Sigmoid colon (tissue), 3 donors: Measurements from ENCODE around the gene TNIK.

ENCODE experiments used
- POLR2A ChIP-seq, 2 donors: fragments of 450-650 bp; IDR thresholded peaks; one replicate each; pipeline ENCODE4 v1.6.1; 2016; ENCODE audit warnings: antibody characterized with exemption in 2 of 2, mild to moderate bottlenecking in 2 of 2, moderate library complexity in 2 of 2
- TF ChIP-seq, protein P1 (sequence below), 4 experiments: fragments of 450-650 bp in 3 of 4; fragments of 200-600 bp in 1 of 4; IDR thresholded peaks; one replicate each; pipeline ENCODE4 v1.5.1; 2016 to 2019; ENCODE audit warnings: antibody characterized with exemption in 4 of 4, mild to moderate bottlenecking in 3 of 4, moderate library complexity in 2 of 4

DNA sequence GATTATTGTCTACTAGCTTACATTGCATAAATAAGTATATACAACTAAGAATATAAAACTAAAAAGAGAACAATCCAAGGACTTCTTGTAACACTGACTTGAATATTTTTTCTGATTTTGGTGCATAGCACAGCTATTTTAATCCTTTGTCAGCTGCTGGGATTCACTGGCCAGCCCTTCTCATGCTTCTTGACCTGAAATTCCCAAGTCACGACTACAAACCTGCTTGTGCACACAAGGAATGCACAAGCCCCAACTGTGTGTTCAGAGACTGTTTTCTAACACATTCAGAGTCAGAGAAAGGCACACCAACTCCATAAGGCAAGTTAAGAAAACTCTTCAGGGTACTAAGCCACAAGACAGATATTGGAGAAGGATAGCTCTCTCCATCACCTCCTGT lies 80.9 kb downstream of the TNIK start:
- TF ChIP-seq, protein P1, sequence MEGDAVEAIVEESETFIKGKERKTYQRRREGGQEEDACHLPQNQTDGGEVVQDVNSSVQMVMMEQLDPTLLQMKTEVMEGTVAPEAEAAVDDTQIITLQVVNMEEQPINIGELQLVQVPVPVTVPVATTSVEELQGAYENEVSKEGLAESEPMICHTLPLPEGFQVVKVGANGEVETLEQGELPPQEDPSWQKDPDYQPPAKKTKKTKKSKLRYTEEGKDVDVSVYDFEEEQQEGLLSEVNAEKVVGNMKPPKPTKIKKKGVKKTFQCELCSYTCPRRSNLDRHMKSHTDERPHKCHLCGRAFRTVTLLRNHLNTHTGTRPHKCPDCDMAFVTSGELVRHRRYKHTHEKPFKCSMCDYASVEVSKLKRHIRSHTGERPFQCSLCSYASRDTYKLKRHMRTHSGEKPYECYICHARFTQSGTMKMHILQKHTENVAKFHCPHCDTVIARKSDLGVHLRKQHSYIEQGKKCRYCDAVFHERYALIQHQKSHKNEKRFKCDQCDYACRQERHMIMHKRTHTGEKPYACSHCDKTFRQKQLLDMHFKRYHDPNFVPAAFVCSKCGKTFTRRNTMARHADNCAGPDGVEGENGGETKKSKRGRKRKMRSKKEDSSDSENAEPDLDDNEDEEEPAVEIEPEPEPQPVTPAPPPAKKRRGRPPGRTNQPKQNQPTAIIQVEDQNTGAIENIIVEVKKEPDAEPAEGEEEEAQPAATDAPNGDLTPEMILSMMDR (IDR thresholded peaks at IDR 0.05) = no peak
- TF ChIP-seq POLR2A (IDR thresholded peaks at IDR 0.05) = no peak
